Measurements from ENCODE around the gene CTH. TPM values are rescaled to one million over a fixed set of nuclear protein-coding genes. Genes with fewer than 3 reads are reported as not detected.
"Not testable (repeated sequence)": the region's sequence is repeated elsewhere in the genome, so short reads cannot be mapped to it uniquely, and the experiment has no call there.

CTH gene
- total RNA-seq, 1 donor: 4.7 TPM

DNA sequence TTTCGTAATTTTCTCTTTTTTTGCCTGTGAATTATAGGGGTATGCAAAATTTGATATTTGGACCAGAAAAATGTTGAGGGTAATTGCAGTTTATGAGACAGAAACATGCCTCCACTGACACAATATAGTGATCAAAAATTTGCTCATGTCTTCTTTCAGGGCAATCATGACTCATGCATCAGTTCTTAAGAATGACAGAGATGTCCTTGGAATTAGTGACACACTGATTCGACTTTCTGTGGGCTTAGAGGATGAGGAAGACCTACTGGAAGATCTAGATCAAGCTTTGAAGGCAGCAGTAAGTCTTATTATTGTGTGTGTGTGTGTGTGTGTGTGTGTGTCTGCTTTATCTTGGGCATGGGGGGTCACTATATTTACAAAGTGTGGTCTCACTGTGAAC lies 27.5 kb downstream of the CTH start:
- DNase-seq (ENCODE audit: low read depth): no peak
- no peak overlapping the region for H3K4me3 ChIP-seq (ENCODE audit: low read depth, low read length)
- TF ChIP-seq, protein P1, sequence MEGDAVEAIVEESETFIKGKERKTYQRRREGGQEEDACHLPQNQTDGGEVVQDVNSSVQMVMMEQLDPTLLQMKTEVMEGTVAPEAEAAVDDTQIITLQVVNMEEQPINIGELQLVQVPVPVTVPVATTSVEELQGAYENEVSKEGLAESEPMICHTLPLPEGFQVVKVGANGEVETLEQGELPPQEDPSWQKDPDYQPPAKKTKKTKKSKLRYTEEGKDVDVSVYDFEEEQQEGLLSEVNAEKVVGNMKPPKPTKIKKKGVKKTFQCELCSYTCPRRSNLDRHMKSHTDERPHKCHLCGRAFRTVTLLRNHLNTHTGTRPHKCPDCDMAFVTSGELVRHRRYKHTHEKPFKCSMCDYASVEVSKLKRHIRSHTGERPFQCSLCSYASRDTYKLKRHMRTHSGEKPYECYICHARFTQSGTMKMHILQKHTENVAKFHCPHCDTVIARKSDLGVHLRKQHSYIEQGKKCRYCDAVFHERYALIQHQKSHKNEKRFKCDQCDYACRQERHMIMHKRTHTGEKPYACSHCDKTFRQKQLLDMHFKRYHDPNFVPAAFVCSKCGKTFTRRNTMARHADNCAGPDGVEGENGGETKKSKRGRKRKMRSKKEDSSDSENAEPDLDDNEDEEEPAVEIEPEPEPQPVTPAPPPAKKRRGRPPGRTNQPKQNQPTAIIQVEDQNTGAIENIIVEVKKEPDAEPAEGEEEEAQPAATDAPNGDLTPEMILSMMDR (IDR thresholded peaks at IDR 0.05; ENCODE audit: insufficient read depth, low read depth, low read length): no peak

DNA sequence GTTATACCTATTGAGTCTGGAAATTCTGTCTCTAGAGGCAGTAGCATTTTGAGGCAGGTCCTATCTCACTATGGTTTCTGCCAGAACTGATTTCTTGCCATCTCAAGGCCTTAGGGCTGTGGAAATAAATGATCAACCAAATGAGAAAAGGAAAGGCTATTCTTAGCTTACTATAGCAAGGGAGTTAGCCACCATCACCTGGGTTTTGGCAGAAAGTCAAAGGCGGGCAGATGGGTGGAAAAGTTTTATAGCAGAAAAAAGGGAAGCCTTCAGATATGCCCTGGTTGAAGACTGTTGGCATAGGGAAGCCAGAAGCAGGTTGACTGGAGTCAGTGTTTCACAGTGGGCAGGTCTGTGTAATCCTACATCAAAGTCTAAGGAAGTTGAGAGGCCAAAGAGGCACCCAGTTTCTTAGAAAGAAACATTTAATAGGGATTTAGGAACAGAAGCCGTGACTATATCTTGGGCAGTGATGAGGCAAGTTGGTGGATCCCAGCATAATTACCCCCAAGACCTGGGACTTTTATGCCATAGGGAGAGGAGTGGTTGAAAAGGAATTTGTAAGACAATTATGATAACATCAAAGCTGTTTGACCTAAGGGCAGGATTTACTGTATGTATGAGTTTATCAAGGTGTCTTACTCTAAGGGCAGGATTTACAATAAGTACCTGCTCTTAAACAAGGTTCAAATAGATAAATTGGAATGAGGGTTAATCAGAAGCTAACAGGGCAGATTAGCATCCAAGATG lies 29.7 kb downstream of the CTH start:
- H3K4me3 ChIP-seq (ENCODE audit: low read depth, low read length): no peak overlapping the region
- DNase-seq (ENCODE audit: low read depth): no peak
- TF ChIP-seq, protein P1 (IDR thresholded peaks at IDR 0.05; ENCODE audit: insufficient read depth, low read depth, low read length): no peak

DNA sequence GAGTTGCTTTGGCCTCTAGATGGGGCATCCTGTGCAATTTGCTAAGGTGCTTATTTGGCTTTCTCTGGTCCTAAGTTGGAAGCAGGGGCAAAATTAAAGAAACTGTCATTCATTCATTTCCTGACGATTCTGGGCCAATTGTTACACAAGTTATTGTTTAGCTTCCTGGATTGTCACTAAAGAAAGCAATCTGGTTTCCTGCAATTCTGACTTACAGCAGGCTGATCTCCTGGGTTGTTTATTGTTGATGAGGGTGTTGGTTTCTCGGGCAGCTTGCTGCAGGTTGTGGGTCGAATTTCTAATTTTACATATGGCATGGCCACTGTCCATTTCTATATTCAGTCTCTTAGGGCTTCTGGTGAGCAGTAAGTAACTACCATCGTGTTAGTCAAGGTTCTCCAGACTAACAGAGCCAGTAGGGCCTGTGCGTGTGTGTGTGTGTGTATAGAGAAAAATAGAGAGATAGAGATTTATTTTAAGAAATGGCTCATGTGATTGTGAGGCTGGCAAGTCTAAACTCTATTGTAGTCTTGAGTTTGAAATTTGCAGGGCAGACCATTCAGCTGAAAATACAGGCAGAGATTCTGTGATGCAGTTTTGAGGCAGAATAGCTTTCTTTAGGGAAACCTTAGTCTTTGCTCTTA lies 30.4 kb downstream of the CTH start:
- DNase-seq (ENCODE audit: low read depth): no peak
- TF ChIP-seq, protein P1 (IDR thresholded peaks at IDR 0.05; ENCODE audit: insufficient read depth, low read depth, low read length): no peak
- H3K4me3 ChIP-seq (ENCODE audit: low read depth, low read length): no peak overlapping the region

DNA sequence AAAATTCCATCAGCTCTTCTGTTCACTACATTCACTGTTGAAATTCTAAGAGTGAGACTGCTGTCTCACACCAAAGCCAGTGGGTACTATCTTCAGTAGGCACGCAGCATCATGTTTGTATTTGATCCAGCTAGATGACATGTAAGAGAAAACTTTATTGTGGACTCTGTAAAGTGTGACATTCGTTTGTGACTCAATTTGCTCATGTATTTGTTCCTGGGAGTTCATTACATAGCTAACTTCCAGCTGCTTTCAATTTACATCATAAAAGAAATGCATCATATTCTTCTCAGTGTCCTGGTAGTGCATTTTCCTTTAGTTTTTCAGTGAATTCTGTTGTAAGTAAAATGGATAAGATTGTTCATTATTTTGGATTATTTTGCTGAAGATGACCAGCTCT lies 31.4 kb downstream of the CTH start:
- DNase-seq (ENCODE audit: low read depth): no peak
- TF ChIP-seq, protein P1 (IDR thresholded peaks at IDR 0.05; ENCODE audit: insufficient read depth, low read depth, low read length): no peak
- H3K4me3 ChIP-seq (ENCODE audit: low read depth, low read length): no peak overlapping the region

DNA sequence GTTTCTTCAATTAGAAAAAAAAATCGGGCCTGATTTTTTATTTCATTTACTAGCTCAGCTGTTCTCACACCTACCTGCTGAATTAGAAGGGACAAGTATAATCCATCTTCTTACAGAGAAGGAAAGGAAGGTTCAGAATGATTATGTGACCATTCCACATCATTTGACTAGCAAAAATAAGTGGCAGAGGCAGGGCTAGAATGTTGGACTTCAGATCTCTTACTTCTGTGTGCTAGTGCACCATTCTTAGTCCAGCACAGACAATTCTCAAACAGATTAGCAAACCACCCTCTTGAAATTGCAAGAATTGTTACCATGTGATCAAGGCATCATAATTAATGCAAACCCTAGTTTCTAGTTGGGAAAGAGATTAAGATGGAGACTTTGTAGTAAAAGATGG lies 32.7 kb downstream of the CTH start:
- no peak for DNase-seq (ENCODE audit: low read depth)

DNA sequence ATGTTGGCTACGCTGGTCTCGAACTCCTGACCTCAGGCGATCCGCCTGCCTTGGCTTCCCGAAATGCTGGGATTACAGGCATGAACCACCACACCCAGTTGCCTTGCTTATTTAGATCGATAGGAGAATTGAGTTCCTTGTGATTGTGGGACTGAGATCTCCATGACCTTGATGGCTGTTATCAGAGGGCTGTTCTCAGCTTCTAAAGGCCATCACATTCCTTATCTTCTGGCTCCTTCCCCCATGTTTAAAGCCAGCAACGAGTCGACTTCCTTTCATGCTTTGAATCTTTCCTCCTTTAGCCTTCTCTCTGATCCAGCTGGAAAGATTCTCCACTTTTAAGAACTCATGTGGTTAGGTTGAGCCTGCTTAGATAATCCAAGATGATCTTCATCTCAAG lies 38.0 kb downstream of the CTH start:
- TF ChIP-seq, protein P1 (IDR thresholded peaks at IDR 0.05; ENCODE audit: insufficient read depth, low read depth, low read length): no peak

More for the DNA sequence above, 32.7 kb downstream of the CTH start:
- H3K4me3 ChIP-seq (ENCODE audit: low read depth, low read length): no peak overlapping the region
- TF ChIP-seq, protein P1 (IDR thresholded peaks at IDR 0.05; ENCODE audit: insufficient read depth, low read depth, low read length): no peak

DNA sequence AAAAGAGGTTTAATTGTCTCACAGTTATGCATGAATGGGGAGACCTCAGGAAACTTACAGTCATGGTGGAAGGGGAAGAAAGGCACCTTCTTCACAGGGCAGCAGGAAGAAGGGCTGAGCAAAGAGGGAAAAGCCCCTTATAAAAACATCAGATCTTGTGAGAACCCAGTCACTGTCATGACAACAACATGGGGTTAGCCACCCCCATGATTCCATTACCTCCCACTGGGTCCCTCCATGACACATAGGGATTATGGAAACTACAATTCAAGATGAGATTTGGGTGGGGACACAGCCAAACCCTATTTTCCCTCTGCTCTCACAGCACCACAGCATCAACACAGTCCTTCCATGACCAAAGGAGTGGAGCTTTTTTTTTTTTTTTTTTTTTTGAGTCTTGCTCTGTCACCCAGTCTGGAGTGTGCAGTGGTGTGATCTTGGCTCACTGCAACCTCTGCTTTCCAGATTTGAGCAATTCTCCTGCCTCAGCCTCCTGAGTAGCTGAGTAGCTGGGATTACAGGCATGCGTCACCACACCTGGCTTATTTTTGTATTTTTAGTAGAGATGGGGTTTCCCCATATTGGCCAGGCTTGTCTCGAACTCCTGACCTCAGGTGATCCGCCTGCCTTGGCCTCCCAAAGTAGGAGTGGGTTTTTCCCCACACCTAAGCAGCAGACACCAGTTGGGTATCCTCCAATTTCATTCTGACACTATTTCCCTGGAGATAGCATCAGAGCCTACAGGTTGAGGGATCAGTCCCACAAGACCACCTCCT lies 41.3 kb downstream of the CTH start:
- not testable (repeated sequence) for H3K4me3 ChIP-seq (ENCODE audit: low read depth, low read length); DNase-seq (ENCODE audit: low read depth)

More for the DNA sequence above, 38.0 kb downstream of the CTH start:
- H3K4me3 ChIP-seq (ENCODE audit: low read depth, low read length): no peak overlapping the region
- no peak for DNase-seq (ENCODE audit: low read depth)

Measured in fibroblast of villous mesenchyme (primary cell).